Activated T-helper 2 cell treated with anti-CD3 and anti-CD28 coated beads, Interferon-gamma antibody, Interleukin-2, Interleukin-4, amounts not matched to agents 10 μg/mL and 5 μg/mL and 100 μg/mL, durations not matched to agents 14 hours and 24 hours and 36 hours (primary cell): ENCODE results near the gene KMT2C. TPM values are rescaled to one million over a fixed set of nuclear protein-coding genes. Genes with fewer than 3 reads are reported as not detected.

ENCODE experiments used
- DNase-seq: peaks from one replicate; pipeline ENCODE4 v3.0.0; 2021; ENCODE audit warnings: low spot score
- H3K27ac Mint-ChIP-seq: one replicate; pipeline ENCODE4 v1.8.0; 2021; ENCODE audit warnings: mixed read lengths
- H3K27me3 Mint-ChIP-seq: one replicate; pipeline ENCODE4 v1.8.0; 2021; ENCODE audit warnings: low read depth, mixed read lengths
- H3K36me3 Mint-ChIP-seq: one replicate; pipeline ENCODE4 v1.8.0; 2021; ENCODE audit warnings: low read depth, mixed read lengths
- H3K4me1 Mint-ChIP-seq: one replicate; pipeline ENCODE4 v1.8.0; 2021; ENCODE audit warnings: low read depth, mixed read lengths
- H3K4me3 Mint-ChIP-seq: one replicate; pipeline ENCODE4 v1.8.0; 2021; ENCODE audit warnings: low read depth, mild to moderate bottlenecking, moderate library complexity, mixed read lengths
- H3K9me3 Mint-ChIP-seq: one replicate; pipeline ENCODE4 v1.8.0; 2021; ENCODE audit warnings: mixed read lengths
- intact Hi-C: fragments of 100-400 bp; cut with micrococcal nuclease; formaldehyde crosslinking; loops from one replicate; pipeline ENCODE4 v1.15.1; 2023
- total RNA-seq: library from RNA; stranded (reverse); gene quantifications from 2 replicates; pipeline ENCODE4 v1.2.3, GENCODE V29; 2022

The KMT2C gene
- total RNA-seq, 1 donor from 2014 or later = 62.4 TPM

- H3K4me1 Mint-ChIP-seq = peaks cover 19% of the 10 kb centered on the region
- H3K27ac Mint-ChIP-seq = no peak overlapping the region
- H3K9me3 Mint-ChIP-seq = no peaks in the 10 kb centered on the region
- no peaks in the 10 kb centered on the region for H3K27me3 Mint-ChIP-seq
- peaks cover 8% of the 10 kb centered on the region for H3K36me3 Mint-ChIP-seq
- intact Hi-C loops = loop anchor here (5.0 to 10.0 kb wide), 3 partner anchors 94 to 336 kb away; partner anchors contain the start of gene XRCC2
- H3K4me3 Mint-ChIP-seq = no peak overlapping the region
- DNase-seq = no peak
Observed at GRCh38 chr7:152338561-152338960, 97.2 kb downstream of the KMT2C start.

- Mint-ChIP-seq H3K9me3 (no peaks in the 10 kb centered on the region), H3K36me3 (no peaks in the 10 kb centered on the region), H3K4me3 (no peak overlapping the region), H3K4me1 (peaks cover 20% of the 10 kb centered on the region), H3K27me3 (no peaks in the 10 kb centered on the region), H3K27ac (no peak overlapping the region)
- no peak for DNase-seq
- intact Hi-C loops = loop anchor here (5.0 to 10.0 kb wide), 3 partner anchors 95 to 338 kb away; partner anchors contain the start of gene XRCC2
Observed at GRCh38 chr7:152336754-152337368, 98.9 kb downstream of the KMT2C start.

GRCh38 chr7:152335900-152336571 lies 99.8 kb downstream of the KMT2C start:
- DNase-seq = no peak
- peak overlapping the region; percentile 71 for H3K4me3 Mint-ChIP-seq
- intact Hi-C loops = loop anchor here (5.0 to 10.0 kb wide), 3 partner anchors 96 to 339 kb away; partner anchors contain the start of gene XRCC2
- peak overlapping the region; percentile 58 for H3K27ac Mint-ChIP-seq
- no peaks in the 10 kb centered on the region for H3K9me3 Mint-ChIP-seq
- H3K4me1 Mint-ChIP-seq = peaks cover 20% of the 10 kb centered on the region
- no peaks in the 10 kb centered on the region for H3K36me3 Mint-ChIP-seq
- no peaks in the 10 kb centered on the region for H3K27me3 Mint-ChIP-seq

GRCh38 chr7:152333134-152333533 lies 102.7 kb downstream of the KMT2C start:
- DNase-seq = no peak
- Mint-ChIP-seq H3K4me3 (no peak overlapping the region), H3K4me1 (peaks cover 20% of the 10 kb centered on the region), H3K9me3 (no peaks in the 10 kb centered on the region), H3K27me3 (no peaks in the 10 kb centered on the region), H3K36me3 (peaks cover 19% of the 10 kb centered on the region), H3K27ac (no peak overlapping the region)
- intact Hi-C loops = loop anchor here (10.0 kb wide), 2 partner anchors 132 to 342 kb away; partner anchors contain the start of gene XRCC2

- H3K4me3 Mint-ChIP-seq = no peak overlapping the region
- H3K4me1 Mint-ChIP-seq = peaks cover 8% of the 10 kb centered on the region
- H3K27ac Mint-ChIP-seq = no peak overlapping the region
- DNase-seq = no peak
- H3K9me3 Mint-ChIP-seq = no peaks in the 10 kb centered on the region
- H3K27me3 Mint-ChIP-seq = no peaks in the 10 kb centered on the region
- intact Hi-C loops = loop anchor here (10.0 kb wide), 2 partner anchors 134 to 344 kb away; partner anchors contain the start of gene XRCC2
- peaks cover 23% of the 10 kb centered on the region for H3K36me3 Mint-ChIP-seq
Observed at GRCh38 chr7:152330827-152331226, 105.0 kb downstream of the KMT2C start.

GRCh38 chr7:152329469-152329868 lies 106.3 kb downstream of the KMT2C start:
- Mint-ChIP-seq H3K9me3 (no peaks in the 10 kb centered on the region), H3K27ac (peak overlapping the region; percentile 13), H3K4me3 (no peak overlapping the region), H3K27me3 (no peaks in the 10 kb centered on the region), H3K36me3 (peaks cover 27% of the 10 kb centered on the region), H3K4me1 (peaks cover 3% of the 10 kb centered on the region)
- intact Hi-C loops = loop anchor here (10.0 kb wide), 1 partner anchor 55 kb away; no protein-coding TSS in a partner anchor
- no peak for DNase-seq

- Mint-ChIP-seq H3K4me3 (no peak overlapping the region), H3K27ac (no peak overlapping the region), H3K36me3 (peaks cover 31% of the 10 kb centered on the region), H3K9me3 (no peaks in the 10 kb centered on the region), H3K27me3 (no peaks in the 10 kb centered on the region), H3K4me1 (peaks cover under 1% of the 10 kb centered on the region)
- intact Hi-C loops = loop anchor here (10.0 kb wide), 1 partner anchor 57 kb away; no protein-coding TSS in a partner anchor
- no peak for DNase-seq
Observed at GRCh38 chr7:152328234-152328633, 107.6 kb downstream of the KMT2C start.

- no peak overlapping the region for H3K27ac Mint-ChIP-seq
- DNase-seq = no peak
- intact Hi-C loops = no loop called here
- H3K27me3 Mint-ChIP-seq = no peaks in the 10 kb centered on the region
- H3K4me3 Mint-ChIP-seq = no peak overlapping the region
- peaks cover 31% of the 10 kb centered on the region for H3K36me3 Mint-ChIP-seq
- no peaks in the 10 kb centered on the region for H3K9me3 Mint-ChIP-seq
- H3K4me1 Mint-ChIP-seq = peaks cover 15% of the 10 kb centered on the region
Observed at GRCh38 chr7:152315845-152316244, 120.0 kb downstream of the KMT2C start.

- Mint-ChIP-seq H3K4me3 (no peak overlapping the region), H3K36me3 (peaks cover 26% of the 10 kb centered on the region), H3K27me3 (no peaks in the 10 kb centered on the region), H3K27ac (no peak overlapping the region), H3K9me3 (no peaks in the 10 kb centered on the region), H3K4me1 (peaks cover 12% of the 10 kb centered on the region)
- DNase-seq = no peak
- intact Hi-C loops = no loop called here
Observed at GRCh38 chr7:152313831-152314604, 121.8 kb downstream of the KMT2C start.

- Mint-ChIP-seq H3K9me3 (no peaks in the 10 kb centered on the region), H3K4me3 (no peak overlapping the region), H3K27ac (no peak overlapping the region), H3K36me3 (peaks cover 26% of the 10 kb centered on the region), H3K4me1 (peaks cover 12% of the 10 kb centered on the region), H3K27me3 (no peaks in the 10 kb centered on the region)
- no peak for DNase-seq
- intact Hi-C loops = no loop called here
Observed at GRCh38 chr7:152313217-152313616, 122.6 kb downstream of the KMT2C start.

GRCh38 chr7:152312316-152312715 lies 123.5 kb downstream of the KMT2C start:
- intact Hi-C loops = no loop called here
- Mint-ChIP-seq H3K4me1 (peaks cover 13% of the 10 kb centered on the region), H3K36me3 (peaks cover 34% of the 10 kb centered on the region), H3K9me3 (no peaks in the 10 kb centered on the region), H3K4me3 (no peak overlapping the region), H3K27me3 (no peaks in the 10 kb centered on the region), H3K27ac (no peak overlapping the region)
- DNase-seq = no peak

GRCh38 chr7:152307902-152308301 lies 127.9 kb downstream of the KMT2C start:
- H3K36me3 Mint-ChIP-seq = peaks cover 54% of the 10 kb centered on the region
- no peaks in the 10 kb centered on the region for H3K9me3 Mint-ChIP-seq
- DNase-seq = no peak
- H3K4me1 Mint-ChIP-seq = peaks cover 8% of the 10 kb centered on the region
- intact Hi-C loops = no loop called here
- H3K27me3 Mint-ChIP-seq = no peaks in the 10 kb centered on the region
- no peak overlapping the region for H3K4me3 Mint-ChIP-seq
- no peak overlapping the region for H3K27ac Mint-ChIP-seq
